HG03103 (cell line): ENCODE results near the gene ATP2C2.

Source experiments
- ATAC-seq: cut with Tn5 transposase; IDR thresholded peaks from one replicate; pipeline ENCODE4 v1.9.1; 2021; ENCODE audit warnings: low read depth; ENCODE audit not compliant: unreplicated experiment

Gene ATP2C2

DNA sequence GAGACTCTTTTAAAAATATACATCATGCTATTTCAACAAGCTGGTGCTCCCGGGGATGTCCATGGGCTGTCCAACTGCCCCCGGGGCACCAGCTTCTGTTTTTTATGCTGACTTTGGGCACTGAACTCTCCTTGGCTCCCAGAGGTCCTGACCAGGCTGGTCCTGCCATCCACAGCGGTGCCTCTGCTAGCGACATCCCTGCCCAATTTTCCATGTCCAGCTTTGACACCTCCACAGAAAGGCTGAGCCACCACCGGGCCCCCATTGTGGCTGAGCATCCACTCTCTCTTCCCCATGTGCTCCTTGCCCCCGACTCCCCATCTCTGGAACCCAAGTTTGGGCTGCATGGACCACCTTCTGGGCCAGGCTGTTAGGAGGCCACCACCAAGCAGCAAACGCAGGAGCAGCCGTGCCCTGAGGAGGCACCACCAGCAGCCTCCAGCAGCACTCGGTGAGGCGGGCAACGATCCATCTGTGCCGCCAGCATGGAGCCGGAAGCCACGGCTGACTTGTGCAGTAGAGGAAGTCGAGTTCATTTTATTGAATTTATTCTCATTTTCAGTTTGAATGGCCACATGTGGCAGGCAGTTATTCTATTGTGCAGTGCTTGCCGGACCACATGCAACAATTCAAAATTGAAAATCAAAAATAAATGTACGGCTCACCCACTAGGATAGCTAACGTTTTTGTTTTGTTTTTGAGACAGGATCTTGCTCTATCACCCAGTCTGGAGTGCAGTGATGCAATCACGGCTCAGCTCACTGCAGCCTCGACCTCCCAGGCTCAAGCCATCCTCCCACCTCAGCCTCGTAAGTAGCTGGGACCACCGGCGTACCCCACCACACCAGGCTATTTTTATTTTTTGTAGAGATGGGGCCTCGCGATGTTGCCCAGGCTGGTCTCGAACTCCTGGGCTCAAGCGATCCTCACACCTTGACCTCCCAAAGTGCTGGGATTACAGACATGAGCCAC, 139.0 kb downstream of the ATP2C2 start:
- no peak for ATAC-seq

DNA sequence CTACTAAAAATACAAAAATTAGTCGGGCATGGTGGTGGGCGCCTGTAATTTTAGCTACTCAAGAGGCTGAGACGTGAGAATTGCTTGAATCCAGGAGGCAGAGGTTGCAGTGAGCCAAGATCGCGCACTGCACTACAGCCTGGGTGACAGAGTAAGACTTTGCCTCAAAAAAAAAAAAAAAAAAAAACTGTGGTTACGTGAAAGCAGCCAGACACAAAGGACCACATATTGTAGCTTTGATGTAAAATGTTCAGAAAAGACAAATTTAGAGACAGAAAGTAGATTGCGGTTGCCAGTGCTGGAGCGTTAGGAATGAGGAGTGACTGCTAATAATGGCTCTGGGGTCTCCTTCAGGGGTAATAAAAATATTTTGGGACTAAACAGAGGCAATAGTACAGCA, 140.2 kb downstream of the ATP2C2 start:
- no peak for ATAC-seq

DNA sequence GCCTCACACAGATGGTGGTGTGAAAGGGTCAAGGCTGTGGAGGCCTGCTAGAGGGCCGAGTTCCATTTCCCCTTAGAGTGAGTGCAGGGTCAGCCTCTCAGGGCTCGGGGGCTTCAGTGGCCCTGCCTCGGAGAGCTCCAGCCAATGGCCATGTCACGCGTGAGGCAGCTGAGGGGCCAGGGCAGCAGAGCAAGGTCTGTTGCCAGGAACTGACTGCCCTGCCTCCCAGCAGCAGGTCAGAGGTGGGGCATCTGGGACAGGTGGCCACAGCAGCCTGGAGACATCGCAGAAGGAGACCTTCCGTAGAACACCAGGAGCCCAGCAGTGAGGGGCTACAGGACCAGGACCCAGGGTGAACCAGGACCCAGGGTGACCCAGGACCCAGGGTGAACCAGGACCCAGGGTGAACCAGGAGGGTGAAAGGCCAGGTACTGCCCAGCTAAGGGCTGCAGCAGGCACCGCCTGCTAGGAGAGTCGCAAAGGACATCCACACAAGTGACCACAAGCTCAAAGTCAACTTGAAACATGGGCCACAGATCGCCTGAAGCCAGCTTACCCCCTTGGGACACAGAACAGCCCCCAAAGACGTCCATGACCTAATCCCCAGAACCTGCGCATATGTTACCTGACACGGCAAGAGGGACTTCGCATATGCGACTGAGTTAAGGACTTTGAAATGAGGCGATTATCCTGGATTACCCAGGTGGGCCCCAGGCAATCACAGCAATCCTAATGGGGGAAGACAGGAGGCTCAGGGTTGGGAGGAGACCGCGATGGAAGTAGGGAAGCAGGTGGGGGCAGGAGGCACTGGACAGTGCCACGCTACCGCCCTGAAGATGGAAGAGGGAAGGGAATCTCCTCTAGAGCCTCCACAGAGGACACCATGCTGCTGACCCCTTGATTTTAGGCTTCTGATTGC, 141.0 kb downstream of the ATP2C2 start:
- no peak for ATAC-seq

DNA sequence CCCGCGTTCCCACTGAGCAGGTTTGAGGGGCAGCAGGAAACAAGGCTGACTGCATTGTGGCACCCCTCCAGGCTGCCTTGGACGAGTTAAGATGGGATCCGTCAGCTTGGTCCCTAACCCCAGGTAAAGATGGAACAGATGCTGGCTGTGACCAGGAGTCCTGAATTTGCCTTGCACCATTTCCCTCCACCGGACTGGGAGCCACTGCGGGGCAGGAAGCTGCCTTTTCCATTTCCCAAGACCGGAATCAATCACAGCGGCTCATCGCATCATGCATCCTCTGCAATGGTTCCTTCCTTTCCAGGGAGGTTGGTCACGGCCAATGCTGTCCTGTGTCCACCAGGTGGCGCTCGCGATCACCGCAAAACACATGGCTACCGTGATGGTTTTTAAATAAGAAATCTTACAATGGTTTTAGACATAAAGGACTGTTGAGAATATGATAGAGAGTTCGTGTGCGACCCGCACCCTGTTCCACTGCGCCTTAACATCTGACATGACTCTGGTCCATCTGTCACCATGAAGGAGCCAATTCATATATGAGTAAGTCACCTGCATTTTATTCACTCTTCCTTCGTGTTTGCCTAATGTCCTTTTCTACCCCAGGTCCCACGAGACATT, 143.0 kb downstream of the ATP2C2 start:
- ATAC-seq: no peak

DNA sequence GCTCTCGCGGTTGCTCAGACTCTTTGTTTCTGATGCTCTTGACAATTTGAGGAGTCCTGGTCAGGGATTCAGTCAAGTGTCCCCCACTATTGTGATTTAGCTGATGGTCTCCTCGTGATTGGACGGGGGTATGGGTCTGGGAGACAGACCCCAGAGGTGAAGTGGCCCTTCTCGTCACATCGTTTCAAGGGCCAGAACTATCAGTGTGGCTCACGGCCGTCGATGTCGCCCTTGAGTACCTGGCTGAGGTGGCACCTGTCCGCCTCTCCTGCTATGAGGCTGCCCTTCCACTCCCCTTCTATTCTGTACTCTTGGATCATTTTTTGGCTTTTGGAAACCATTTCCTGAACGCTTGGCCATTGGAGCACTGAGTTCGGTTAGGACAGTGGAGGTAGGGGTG, 143.5 kb downstream of the ATP2C2 start:
- no peak for ATAC-seq

DNA sequence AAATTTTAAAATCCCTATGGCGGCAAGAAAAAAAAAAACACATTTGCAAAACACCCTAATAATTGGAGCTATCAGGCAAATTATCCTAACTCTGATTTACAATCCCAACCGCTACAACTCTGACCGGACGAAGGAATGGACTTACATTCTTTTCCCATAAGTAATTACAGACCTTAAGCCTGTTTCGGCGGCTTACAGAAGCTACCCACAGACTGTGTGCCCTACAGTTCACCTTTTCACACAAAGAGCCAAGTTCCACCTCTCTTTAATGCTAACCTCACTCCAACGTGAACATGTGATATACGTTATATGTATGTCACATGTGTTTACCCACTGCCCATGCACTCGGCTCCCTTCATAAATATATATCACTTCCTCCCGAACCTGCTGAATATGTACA, 144.8 kb downstream of the ATP2C2 start:
- no peak for ATAC-seq

DNA sequence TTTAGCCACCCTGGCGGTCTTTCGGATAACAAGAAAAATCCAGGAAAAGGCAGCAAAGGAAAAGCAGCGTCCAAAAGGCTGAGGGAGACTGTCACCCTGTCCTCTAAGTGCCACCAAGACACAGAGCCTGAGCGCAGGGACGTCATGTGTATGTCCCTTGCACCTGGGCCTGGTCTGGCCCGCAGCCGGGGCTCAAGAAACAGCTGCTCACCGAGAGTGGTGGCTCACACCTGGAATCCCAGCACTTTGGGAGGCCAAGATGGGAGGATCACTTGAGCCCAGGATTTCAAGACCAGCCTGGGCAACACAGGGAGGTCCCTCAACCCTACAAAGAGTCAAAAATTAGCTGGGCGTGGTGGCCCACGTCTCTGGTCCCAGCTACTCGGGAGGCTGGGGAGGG, 145.3 kb downstream of the ATP2C2 start:
- ATAC-seq: no peak
